ENCODE results near the gene HOXA5. TPM values are rescaled to one million over a fixed set of nuclear protein-coding genes. Genes with fewer than 3 reads are reported as not detected.

HOXA5 gene
- total and polyA plus RNA-seq, 10 of the 15 experiments (the other 5 are each of a cell fraction or from before 2014, with no cell fraction given) = 0.05 to 0.13 TPM; not detected in 8

DNA sequence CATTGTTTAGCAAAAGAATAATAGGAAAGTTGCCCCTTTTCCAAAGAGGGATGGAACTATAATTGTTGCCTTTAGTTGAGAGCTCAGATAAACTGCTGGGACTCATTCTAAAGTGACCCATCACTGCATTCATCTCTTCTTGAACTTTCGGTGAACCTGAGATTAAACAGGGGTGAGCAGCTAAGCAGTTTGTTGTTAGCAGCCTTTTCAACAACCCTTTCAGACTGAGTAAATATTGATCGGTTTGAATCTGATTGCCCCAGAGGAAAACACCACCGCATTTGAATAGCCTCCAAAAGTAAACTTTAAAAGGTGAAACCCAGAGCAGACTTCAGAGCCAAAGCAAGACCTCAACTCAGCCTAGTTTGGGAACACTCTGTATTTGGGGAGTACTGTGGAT lies 52.4 kb downstream of the HOXA5 start (continued):
- TF ChIP-seq KAT2A (conservative IDR thresholded peaks at IDR 0.05; ENCODE audit: control insufficient read depth, low read depth, low read length) (no peak), POU2F2 (IDR thresholded peaks at IDR 0.05; ENCODE audit: borderline replicate concordance, low read depth, low read length) (no peak), YY1 (IDR thresholded peaks at IDR 0.05; ENCODE audit: low read depth, low read length) (no peak), CEBPB (IDR thresholded peaks at IDR 0.05; ENCODE audit: borderline replicate concordance in 1 of 2, low read depth in 2 of 2, low read length in 2 of 2) (no peak), MYB (IDR thresholded peaks at IDR 0.05; ENCODE audit: borderline replicate concordance, low read depth, low read length) (no peak), ZNF622 (IDR thresholded peaks at IDR 0.05) (no peak)
- TF ChIP-seq, protein P1, sequence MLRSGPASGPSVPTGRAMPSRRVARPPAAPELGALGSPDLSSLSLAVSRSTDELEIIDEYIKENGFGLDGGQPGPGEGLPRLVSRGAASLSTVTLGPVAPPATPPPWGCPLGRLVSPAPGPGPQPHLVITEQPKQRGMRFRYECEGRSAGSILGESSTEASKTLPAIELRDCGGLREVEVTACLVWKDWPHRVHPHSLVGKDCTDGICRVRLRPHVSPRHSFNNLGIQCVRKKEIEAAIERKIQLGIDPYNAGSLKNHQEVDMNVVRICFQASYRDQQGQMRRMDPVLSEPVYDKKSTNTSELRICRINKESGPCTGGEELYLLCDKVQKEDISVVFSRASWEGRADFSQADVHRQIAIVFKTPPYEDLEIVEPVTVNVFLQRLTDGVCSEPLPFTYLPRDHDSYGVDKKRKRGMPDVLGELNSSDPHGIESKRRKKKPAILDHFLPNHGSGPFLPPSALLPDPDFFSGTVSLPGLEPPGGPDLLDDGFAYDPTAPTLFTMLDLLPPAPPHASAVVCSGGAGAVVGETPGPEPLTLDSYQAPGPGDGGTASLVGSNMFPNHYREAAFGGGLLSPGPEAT (IDR thresholded peaks at IDR 0.05; ENCODE audit: low read depth) = no peak
- TF ChIP-seq, protein P2, sequence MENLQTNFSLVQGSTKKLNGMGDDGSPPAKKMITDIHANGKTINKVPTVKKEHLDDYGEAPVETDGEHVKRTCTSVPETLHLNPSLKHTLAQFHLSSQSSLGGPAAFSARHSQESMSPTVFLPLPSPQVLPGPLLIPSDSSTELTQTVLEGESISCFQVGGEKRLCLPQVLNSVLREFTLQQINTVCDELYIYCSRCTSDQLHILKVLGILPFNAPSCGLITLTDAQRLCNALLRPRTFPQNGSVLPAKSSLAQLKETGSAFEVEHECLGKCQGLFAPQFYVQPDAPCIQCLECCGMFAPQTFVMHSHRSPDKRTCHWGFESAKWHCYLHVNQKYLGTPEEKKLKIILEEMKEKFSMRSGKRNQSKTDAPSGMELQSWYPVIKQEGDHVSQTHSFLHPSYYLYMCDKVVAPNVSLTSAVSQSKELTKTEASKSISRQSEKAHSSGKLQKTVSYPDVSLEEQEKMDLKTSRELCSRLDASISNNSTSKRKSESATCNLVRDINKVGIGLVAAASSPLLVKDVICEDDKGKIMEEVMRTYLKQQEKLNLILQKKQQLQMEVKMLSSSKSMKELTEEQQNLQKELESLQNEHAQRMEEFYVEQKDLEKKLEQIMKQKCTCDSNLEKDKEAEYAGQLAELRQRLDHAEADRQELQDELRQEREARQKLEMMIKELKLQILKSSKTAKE (IDR thresholded peaks at IDR 0.05; ENCODE audit: low read depth, poor library complexity, severe bottlenecking) = no peak

MicroRNA genes within 50 kb of the gene (microRNA counts, 767-probe panel; counts per million panel counts)
- 977 counts per million, percentile 26 among the panel's probes with 10 or more counts for microRNA hsa-miR-196b-5p

Small RNA genes lying within 50 kb of the gene (microRNA-seq; reads per million reads assigned to microRNA genes)
- 0.75 reads per million for gene MIR196B

Small RNA genes lying within 50 kb of the gene (small RNA-seq; reads per million reads assigned to genes)
- not detected for gene AC004080.5
- gene RF01977 = not detected
- not detected for gene RF02140
- gene RF02141 = not detected

Other genes with a start within 250 kb of the HOXA5 start
Only the 7 nearest of the 11 such genes appear.
- not detected in 2 replicates for gene HOXA2, start 41.0 kb downstream of the HOXA5 start, total RNA-seq (2014; rRNA removed)
- gene HOXA2, start 41.0 kb downstream of the HOXA5 start, total RNA-seq (2014; rRNA removed; fragmentation: Illumina TruSeq; extraction: Trizol) = not detected in 2 replicates
- gene HOXA2, start 41.0 kb downstream of the HOXA5 start, total RNA-seq (2021) = not detected in 2 replicates
- not detected in 2 replicates for gene HOXA2, start 41.0 kb downstream of the HOXA5 start, polyA plus RNA-seq (2011; rRNA removed)
- gene HOXA2, start 41.0 kb downstream of the HOXA5 start, polyA plus RNA-seq (2014; fragmentation: Illumina TruSeq; extraction: Trizol) = not detected in 2 replicates
- gene HOXA2, start 41.0 kb downstream of the HOXA5 start, polyA plus RNA-seq (2014; fragmentation: Nextera tagmentation; extraction: Ambion mirVana) = not detected
- not detected in 2 replicates for gene HOXA2, start 41.0 kb downstream of the HOXA5 start, polyA plus RNA-seq (2014; rRNA removed)
- gene HOXA2, start 41.0 kb downstream of the HOXA5 start, polyA plus RNA-seq (2016; fragmentation: Nextera tagmentation; extraction: Ambion mirVana) = not detected
- not detected in 2 replicates for gene HOXA4, start 12.9 kb downstream of the HOXA5 start, total RNA-seq (2014; rRNA removed)
- gene HOXA4, start 12.9 kb downstream of the HOXA5 start, total RNA-seq (2014; rRNA removed; fragmentation: Illumina TruSeq; extraction: Trizol) = not detected in 2 replicates
- gene HOXA4, start 12.9 kb downstream of the HOXA5 start, total RNA-seq (2021) = not detected in 2 replicates
- 0.07 and 0.26 TPM in 2 replicates for gene HOXA4, start 12.9 kb downstream of the HOXA5 start, polyA plus RNA-seq (2011; rRNA removed)
- gene HOXA4, start 12.9 kb downstream of the HOXA5 start, polyA plus RNA-seq (2014; fragmentation: Illumina TruSeq; extraction: Trizol) = not detected in 2 replicates
- gene HOXA4, start 12.9 kb downstream of the HOXA5 start, polyA plus RNA-seq (2014; fragmentation: Nextera tagmentation; extraction: Ambion mirVana) = not detected
- gene HOXA4, start 12.9 kb downstream of the HOXA5 start, polyA plus RNA-seq (2014; rRNA removed) = not detected in 2 replicates
- gene HOXA4, start 12.9 kb downstream of the HOXA5 start, polyA plus RNA-seq (2016; fragmentation: Nextera tagmentation; extraction: Ambion mirVana) = not detected
- gene HOXA6, start 4.1 kb upstream of the HOXA5 start, total RNA-seq (2014; rRNA removed) = not detected in 2 replicates
- gene HOXA6, start 4.1 kb upstream of the HOXA5 start, total RNA-seq (2014; rRNA removed; fragmentation: Illumina TruSeq; extraction: Trizol) = not detected in 2 replicates
- gene HOXA6, start 4.1 kb upstream of the HOXA5 start, total RNA-seq (2021) = not detected in 2 replicates
- gene HOXA6, start 4.1 kb upstream of the HOXA5 start, polyA plus RNA-seq (2011; rRNA removed) = 0.08 TPM in 1 of 2 replicates, not detected in the other
- gene HOXA6, start 4.1 kb upstream of the HOXA5 start, polyA plus RNA-seq (2014; fragmentation: Illumina TruSeq; extraction: Trizol) = not detected in 2 replicates
- gene HOXA6, start 4.1 kb upstream of the HOXA5 start, polyA plus RNA-seq (2014; fragmentation: Nextera tagmentation; extraction: Ambion mirVana) = not detected
- gene HOXA6, start 4.1 kb upstream of the HOXA5 start, polyA plus RNA-seq (2014; rRNA removed) = not detected in 2 replicates
- not detected for gene HOXA6, start 4.1 kb upstream of the HOXA5 start, polyA plus RNA-seq (2016; fragmentation: Nextera tagmentation; extraction: Ambion mirVana)
- gene HOXA3, start 8.9 kb upstream of the HOXA5 start, total RNA-seq (2014; rRNA removed) = not detected in 2 replicates
- not detected in 2 replicates for gene HOXA3, start 8.9 kb upstream of the HOXA5 start, total RNA-seq (2014; rRNA removed; fragmentation: Illumina TruSeq; extraction: Trizol)
- 0.08 TPM in 1 of 2 replicates, not detected in the other for gene HOXA3, start 8.9 kb upstream of the HOXA5 start, total RNA-seq (2021)
- 0.05 and 0.13 TPM in 2 replicates for gene HOXA3, start 8.9 kb upstream of the HOXA5 start, polyA plus RNA-seq (2011; rRNA removed)
- gene HOXA3, start 8.9 kb upstream of the HOXA5 start, polyA plus RNA-seq (2014; fragmentation: Illumina TruSeq; extraction: Trizol) = not detected in 2 replicates
- gene HOXA3, start 8.9 kb upstream of the HOXA5 start, polyA plus RNA-seq (2014; fragmentation: Nextera tagmentation; extraction: Ambion mirVana) = not detected
- not detected in 2 replicates for gene HOXA3, start 8.9 kb upstream of the HOXA5 start, polyA plus RNA-seq (2014; rRNA removed)
- gene HOXA3, start 8.9 kb upstream of the HOXA5 start, polyA plus RNA-seq (2016; fragmentation: Nextera tagmentation; extraction: Ambion mirVana) = not detected
- not detected in 2 replicates for gene HOXA7, start 13.0 kb upstream of the HOXA5 start, total RNA-seq (2014; rRNA removed)
- gene HOXA7, start 13.0 kb upstream of the HOXA5 start, total RNA-seq (2014; rRNA removed; fragmentation: Illumina TruSeq; extraction: Trizol) = not detected in 2 replicates
- gene HOXA7, start 13.0 kb upstream of the HOXA5 start, total RNA-seq (2021) = not detected in 2 replicates
- not detected in 2 replicates for gene HOXA7, start 13.0 kb upstream of the HOXA5 start, polyA plus RNA-seq (2011; rRNA removed)
- not detected in 2 replicates for gene HOXA7, start 13.0 kb upstream of the HOXA5 start, polyA plus RNA-seq (2014; fragmentation: Illumina TruSeq; extraction: Trizol)
- not detected for gene HOXA7, start 13.0 kb upstream of the HOXA5 start, polyA plus RNA-seq (2014; fragmentation: Nextera tagmentation; extraction: Ambion mirVana)
- gene HOXA7, start 13.0 kb upstream of the HOXA5 start, polyA plus RNA-seq (2014; rRNA removed) = not detected in 2 replicates
- gene HOXA7, start 13.0 kb upstream of the HOXA5 start, polyA plus RNA-seq (2016; fragmentation: Nextera tagmentation; extraction: Ambion mirVana) = not detected
- gene HOXA9, start 21.9 kb upstream of the HOXA5 start, total RNA-seq (2014; rRNA removed) = not detected in 2 replicates
- not detected in 2 replicates for gene HOXA9, start 21.9 kb upstream of the HOXA5 start, total RNA-seq (2014; rRNA removed; fragmentation: Illumina TruSeq; extraction: Trizol)
- not detected in 2 replicates for gene HOXA9, start 21.9 kb upstream of the HOXA5 start, total RNA-seq (2021)
- not detected in 2 replicates for gene HOXA9, start 21.9 kb upstream of the HOXA5 start, polyA plus RNA-seq (2011; rRNA removed)
- not detected in 2 replicates for gene HOXA9, start 21.9 kb upstream of the HOXA5 start, polyA plus RNA-seq (2014; fragmentation: Illumina TruSeq; extraction: Trizol)
- not detected for gene HOXA9, start 21.9 kb upstream of the HOXA5 start, polyA plus RNA-seq (2014; fragmentation: Nextera tagmentation; extraction: Ambion mirVana)
- not detected in 2 replicates for gene HOXA9, start 21.9 kb upstream of the HOXA5 start, polyA plus RNA-seq (2014; rRNA removed)
- gene HOXA9, start 21.9 kb upstream of the HOXA5 start, polyA plus RNA-seq (2016; fragmentation: Nextera tagmentation; extraction: Ambion mirVana) = not detected
- not detected in 2 replicates for gene HOXA10, start 30.6 kb upstream of the HOXA5 start, total RNA-seq (2014; rRNA removed)
- not detected in 2 replicates for gene HOXA10, start 30.6 kb upstream of the HOXA5 start, total RNA-seq (2014; rRNA removed; fragmentation: Illumina TruSeq; extraction: Trizol)
- not detected in 2 replicates for gene HOXA10, start 30.6 kb upstream of the HOXA5 start, total RNA-seq (2021)
- gene HOXA10, start 30.6 kb upstream of the HOXA5 start, polyA plus RNA-seq (2011; rRNA removed) = not detected in 2 replicates
- gene HOXA10, start 30.6 kb upstream of the HOXA5 start, polyA plus RNA-seq (2014; fragmentation: Illumina TruSeq; extraction: Trizol) = not detected in 2 replicates
- gene HOXA10, start 30.6 kb upstream of the HOXA5 start, polyA plus RNA-seq (2014; fragmentation: Nextera tagmentation; extraction: Ambion mirVana) = not detected
- gene HOXA10, start 30.6 kb upstream of the HOXA5 start, polyA plus RNA-seq (2014; rRNA removed) = not detected in 2 replicates
- gene HOXA10, start 30.6 kb upstream of the HOXA5 start, polyA plus RNA-seq (2016; fragmentation: Nextera tagmentation; extraction: Ambion mirVana) = not detected